T-helper 22 cell (primary cell): ENCODE measurements around the gene STRN4.

ENCODE experiments used
- DNase-seq: peaks from one replicate; pipeline ENCODE4 v3.0.0-alpha.2; 2020; ENCODE audit warnings: low read depth

Gene STRN4

DNA sequence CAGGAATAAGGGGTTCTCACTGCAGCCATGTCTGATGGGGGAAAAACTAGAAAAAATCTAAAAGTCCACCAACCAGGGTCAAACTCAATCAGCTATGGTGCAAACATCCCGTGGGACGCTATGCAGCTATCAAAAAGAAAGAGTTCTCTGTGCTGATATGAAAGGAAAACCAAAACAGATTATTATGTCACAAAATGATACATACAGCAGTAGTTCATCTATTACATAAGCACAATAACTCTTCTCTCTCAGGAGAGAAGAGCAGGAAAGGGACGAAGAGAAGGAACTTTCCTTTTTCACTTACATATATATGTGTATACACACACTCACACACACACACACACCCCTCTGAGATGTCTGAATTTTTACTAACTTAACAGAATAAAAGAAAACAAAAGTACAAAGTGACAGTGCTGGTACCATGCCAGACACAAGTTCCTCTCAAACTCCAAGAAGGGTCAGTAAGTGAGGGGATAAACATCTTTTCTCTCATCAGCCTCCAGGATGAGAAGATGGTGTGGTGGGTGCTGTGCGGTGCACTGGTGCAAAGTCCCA, 3.2 kb downstream of the STRN4 start:
- no peak for DNase-seq

DNA sequence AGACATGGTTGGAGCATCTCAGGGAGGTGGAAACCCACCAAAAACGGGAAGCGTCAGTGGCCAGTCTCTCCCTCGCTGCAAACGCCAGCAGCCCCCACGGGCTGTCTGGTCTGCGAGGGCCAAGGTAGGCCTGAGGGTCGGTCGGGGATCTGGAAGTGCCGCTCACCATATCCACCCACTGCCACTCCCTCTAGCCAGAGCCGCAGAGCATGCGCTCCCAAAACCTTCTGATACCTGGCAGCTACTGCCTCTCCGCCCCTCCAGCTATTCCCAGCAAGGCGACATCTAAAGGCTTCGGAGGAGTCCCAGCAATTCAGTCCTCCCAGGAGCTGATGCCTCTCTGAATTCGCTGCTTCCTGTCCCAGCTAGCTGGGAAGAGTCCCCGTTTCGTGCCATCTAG, 4.8 kb downstream of the STRN4 start:
- DNase-seq = no peak

GRCh38 chr19:46739290-46739771, 6.9 kb downstream of the STRN4 start:
- no peak for DNase-seq

GRCh38 chr19:46737761-46738171, 8.5 kb downstream of the STRN4 start:
- DNase-seq = no peak

DNA sequence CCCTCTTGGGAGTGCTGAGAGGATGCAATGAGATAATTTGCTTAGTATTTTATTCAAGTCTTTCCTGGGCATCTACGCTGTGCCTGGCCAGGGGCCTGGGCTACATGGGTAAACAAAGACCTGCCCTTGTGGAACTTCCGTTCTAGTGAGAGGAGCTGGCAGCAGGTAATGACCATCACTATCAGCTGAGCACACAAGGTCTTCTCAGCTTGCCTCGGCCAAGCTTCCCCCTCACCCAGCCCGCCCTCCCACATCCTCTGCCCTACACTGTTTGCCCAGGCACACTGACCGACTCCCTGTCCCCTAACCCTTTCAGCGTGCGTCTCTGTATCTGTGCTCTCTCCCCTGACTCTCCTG, 9.0 kb downstream of the STRN4 start:
- DNase-seq = no peak

DNA sequence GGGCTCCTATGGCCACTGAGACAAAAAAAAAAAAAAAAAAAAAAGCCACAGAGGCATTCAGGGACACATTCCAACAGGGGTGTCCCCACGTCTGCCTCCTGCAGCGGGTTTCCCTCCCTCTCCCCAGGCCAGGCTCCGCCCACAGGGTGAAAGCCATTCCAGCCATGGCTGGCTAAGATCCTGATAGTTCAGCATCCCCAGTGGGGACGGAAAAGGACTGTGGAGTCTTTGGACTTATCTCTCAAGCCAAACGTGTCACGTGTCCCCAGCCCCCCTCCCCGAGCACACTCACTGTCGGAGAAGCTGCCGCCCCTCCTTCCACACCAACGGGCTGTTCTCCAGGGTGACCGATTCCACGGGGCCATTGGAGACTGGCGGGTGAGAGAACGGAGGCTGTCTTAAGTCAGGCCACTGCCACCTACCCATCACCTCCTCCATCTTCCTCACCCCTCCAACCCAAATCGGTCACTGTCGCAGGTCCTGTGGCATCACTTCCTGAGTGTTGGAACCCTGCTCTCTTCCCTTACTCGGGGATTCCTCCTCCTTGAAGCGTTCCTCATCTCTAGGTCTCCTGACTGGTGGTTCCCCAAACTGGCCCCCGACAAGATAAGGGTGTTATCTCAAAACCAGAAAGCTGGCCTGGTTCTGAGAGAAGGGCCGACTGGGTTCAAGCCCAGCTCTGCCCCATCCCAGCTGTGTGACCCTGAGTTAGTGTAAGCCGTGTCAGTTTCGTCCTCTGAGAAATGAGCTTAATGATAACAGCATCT, 9.5 kb downstream of the STRN4 start:
- no peak for DNase-seq

DNA sequence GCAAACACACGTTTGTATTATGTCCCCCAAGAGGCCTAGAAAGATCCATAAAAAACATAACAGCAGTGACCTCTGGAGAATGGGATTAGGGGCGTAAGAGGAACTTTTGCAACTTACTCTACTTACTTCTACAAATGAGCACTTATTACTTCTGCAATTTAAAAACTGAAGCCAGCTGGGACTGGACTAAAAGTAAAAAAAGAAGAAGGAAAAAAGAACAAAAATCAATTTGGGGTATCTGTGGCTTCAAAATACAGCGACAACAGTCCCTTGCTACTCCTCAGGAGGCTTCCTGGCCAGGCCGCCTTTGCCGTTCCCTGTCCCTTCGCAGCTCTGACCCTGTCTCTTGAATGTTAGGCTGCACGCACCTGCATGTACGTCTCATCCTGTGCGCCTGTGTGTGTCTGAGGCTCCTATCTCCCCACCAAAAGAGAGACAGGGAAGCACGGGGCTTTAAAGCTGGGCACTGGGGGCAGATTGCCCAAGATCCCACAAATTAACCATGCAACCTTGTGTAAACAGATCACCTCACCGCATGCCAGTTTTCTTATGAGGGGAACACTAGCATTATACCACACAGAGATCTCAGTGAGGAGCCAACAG, 12.5 kb downstream of the STRN4 start:
- DNase-seq = no peak

DNA sequence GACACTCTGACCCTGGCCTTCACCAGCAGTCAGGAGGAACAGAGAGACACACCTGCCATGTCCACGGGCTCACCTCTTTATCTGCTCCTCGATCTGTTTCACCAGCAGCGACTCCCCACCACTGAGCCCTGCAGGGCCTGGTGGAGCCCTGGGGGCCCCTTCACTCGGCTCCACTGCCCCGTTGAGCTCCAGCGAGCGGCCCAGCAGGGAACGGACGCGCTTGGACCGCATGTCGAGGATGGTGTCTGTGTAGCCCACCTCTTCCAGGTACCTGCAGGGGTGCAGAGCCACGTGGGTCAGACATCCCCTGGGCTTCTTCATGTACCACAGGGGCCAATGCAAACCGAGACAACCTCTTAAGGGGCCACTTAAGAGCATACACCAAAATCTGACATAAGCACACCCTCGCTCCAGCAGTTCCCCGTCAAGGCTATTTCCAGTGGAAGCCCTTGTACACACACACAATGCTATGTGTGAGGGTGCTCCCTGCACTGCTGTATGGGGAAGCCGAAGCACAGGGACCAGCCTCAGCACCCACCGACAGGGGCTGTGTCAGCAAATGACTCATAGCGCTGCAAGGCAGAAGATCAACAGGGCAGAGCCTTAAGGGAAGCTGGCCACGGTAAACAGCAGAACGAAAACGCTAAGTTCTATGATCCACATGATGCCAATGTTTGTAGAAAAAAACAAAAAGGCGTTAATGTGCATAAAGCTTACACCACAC, 13.1 kb downstream of the STRN4 start:
- DNase-seq = no peak

GRCh38 chr19:46732172-46732938, 13.9 kb downstream of the STRN4 start:
- no peak for DNase-seq

- no peak for DNase-seq
Measured at GRCh38 chr19:46731584-46731983, 14.7 kb downstream of the STRN4 start.

GRCh38 chr19:46731007-46731501, 15.2 kb downstream of the STRN4 start:
- DNase-seq = no peak

DNA sequence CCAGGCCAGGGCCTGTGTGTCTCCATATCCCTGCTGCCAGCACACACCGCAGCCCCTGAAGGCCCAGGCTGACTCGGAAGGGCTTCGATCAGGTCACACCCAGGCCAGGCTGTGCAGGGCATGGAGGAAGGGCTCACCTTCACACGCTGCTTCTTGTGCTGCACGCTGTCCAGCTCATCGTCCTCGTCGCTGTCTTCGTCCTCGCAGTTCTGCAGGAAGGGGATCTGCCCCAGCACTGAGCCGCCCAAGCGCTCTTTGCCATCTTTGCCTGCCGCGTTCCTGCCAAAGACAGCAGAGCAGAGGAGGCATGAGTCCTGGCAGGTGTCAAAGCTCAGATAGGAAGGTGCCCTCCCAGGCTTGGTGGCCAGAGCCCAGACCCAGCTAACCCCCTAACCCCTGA, 15.7 kb downstream of the STRN4 start:
- no peak for DNase-seq

DNA sequence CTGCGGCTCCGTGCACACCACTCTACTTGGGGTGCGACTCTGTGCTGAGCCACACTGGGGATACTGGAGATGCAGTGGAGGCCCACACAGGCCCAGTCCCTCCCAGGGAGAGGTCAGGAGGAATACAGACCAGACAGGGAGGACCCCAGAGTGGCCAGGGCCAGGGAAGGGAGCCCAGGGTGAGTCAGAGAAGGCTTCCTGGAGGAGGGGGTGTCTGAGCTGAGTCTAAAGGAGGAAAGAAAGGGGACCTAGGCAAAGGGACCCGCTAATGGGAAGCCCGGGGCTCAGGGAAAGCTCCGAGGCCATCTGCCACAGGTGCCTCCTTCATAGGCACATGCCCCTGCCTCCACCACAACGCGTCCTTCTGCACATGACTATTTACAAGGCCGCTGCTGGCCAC, 16.1 kb downstream of the STRN4 start:
- DNase-seq = no peak

GRCh38 chr19:46729696-46730095, 16.6 kb downstream of the STRN4 start:
- DNase-seq = no peak

DNA sequence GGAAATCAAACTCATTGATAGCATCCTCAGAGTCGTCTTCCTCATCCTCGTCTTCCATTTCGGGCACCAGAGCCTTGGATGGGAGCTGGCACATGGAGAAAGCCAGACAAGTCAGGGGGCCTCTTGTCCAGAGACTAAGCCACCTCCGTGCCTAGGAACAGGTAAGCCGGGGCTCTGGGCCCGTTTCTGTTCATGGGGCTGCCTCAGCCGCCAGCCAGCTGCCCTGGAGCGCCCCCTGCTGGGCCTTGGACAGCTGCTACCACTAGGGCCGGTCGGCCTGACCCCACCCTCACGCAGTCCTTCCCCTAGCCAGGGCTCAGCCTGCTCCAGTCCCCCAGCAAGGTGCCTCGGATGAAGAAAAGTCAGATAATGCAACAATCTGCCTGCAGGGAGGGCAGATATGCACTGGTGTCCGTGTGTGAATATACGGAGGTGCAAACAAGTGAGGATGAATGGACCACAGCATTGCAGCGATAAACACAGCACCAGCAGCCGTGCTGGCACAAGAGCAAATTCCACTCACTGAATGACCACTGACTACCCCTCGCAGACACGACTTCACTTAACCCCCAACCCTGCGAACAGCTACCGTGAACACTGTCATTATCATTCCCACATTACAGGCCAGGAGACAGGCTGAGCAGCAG, 17.4 kb downstream of the STRN4 start:
- peak; percentile 58 for DNase-seq

GRCh38 chr19:46728208-46728607, 18.0 kb downstream of the STRN4 start:
- no peak for DNase-seq

DNA sequence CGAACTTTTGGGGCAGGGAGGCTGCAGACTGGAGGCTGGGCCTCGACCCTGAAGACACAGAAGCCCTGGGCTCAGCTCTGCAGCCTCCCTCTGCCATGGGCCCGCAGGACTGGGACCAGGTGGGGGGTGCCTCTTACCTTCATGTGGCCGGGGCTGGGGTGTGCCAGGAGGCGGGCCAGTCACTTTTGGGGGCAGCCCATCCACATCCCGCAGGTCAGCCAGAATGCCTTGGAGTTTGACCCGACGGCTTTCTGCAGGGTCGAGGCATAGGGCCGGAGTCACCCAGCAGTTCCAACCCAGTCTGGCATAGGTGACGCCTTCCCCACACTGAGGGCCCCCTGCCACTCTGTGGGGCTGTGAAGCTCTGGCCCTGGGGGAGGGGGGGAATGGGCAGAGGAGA, 18.5 kb downstream of the STRN4 start:
- DNase-seq = no peak

GRCh38 chr19:46726971-46727501, 19.2 kb downstream of the STRN4 start:
- no peak for DNase-seq

DNA sequence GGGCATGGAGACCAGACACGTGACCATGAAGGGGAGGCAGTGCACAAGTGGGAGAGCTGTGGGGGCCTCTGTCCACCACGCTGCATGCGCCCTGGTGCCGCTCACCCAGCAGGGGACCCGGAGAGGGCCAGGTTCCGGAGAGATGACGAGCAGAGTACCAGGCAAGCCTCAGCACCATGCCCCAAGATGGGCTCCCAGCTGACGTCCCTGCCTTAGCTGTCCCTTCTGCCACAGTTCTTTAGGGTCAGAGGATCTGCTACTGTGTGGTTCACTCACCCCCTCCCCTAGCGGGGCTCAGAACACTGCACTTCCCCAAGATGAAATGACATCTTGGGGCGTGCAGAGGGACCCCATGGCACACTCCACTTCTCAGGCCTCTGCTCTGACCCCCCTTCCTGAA, 19.7 kb downstream of the STRN4 start:
- DNase-seq = no peak

- DNase-seq = no peak
Measured at GRCh38 chr19:46725859-46726393, 20.3 kb downstream of the STRN4 start.
